Gastrocnemius medialis (tissue), 4 donors: ENCODE results near the gene RHOT1.

ENCODE experiments used
- POLR2A ChIP-seq, 2 donors: fragments of 450-650 bp; IDR thresholded peaks; one replicate each; pipeline ENCODE4 v1.6.1; 2017; ENCODE audit warnings: antibody characterized with exemption in 2 of 2, mild to moderate bottlenecking in 2 of 2, moderate library complexity in 2 of 2
- TF ChIP-seq, protein P1 (sequence below), 5 experiments: fragments of 450-650 bp in 3 of 5; fragments of 200-600 bp in 2 of 5; sonication (generic) in 2 of 5; IDR thresholded peaks in 4 of 5; conservative IDR thresholded peaks in 1 of 5; 1 replicate in 4 of 5; 2 replicates in 1 of 5; pipeline ENCODE4 v1.5.1; 2016 to 2019; ENCODE audit warnings: antibody characterized with exemption in 5 of 5, mild to moderate bottlenecking in 3 of 5, moderate library complexity in 3 of 5

GRCh38 chr17:32185875-32186274 is 43.6 kb downstream of the RHOT1 start:
- TF ChIP-seq, protein P1, sequence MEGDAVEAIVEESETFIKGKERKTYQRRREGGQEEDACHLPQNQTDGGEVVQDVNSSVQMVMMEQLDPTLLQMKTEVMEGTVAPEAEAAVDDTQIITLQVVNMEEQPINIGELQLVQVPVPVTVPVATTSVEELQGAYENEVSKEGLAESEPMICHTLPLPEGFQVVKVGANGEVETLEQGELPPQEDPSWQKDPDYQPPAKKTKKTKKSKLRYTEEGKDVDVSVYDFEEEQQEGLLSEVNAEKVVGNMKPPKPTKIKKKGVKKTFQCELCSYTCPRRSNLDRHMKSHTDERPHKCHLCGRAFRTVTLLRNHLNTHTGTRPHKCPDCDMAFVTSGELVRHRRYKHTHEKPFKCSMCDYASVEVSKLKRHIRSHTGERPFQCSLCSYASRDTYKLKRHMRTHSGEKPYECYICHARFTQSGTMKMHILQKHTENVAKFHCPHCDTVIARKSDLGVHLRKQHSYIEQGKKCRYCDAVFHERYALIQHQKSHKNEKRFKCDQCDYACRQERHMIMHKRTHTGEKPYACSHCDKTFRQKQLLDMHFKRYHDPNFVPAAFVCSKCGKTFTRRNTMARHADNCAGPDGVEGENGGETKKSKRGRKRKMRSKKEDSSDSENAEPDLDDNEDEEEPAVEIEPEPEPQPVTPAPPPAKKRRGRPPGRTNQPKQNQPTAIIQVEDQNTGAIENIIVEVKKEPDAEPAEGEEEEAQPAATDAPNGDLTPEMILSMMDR (IDR thresholded peaks at IDR 0.05 in 4 of 5, conservative IDR thresholded peaks at IDR 0.05 in 1 of 5): no peak
- no peak for TF ChIP-seq POLR2A (IDR thresholded peaks at IDR 0.05)
